GM19043 (cell line): ENCODE results near the gene TBK1.
"Not testable (repeated sequence)": the region's sequence is repeated elsewhere in the genome, so short reads cannot be mapped to it uniquely, and the experiment has no call there.

Experiments used
- ATAC-seq: cut with Tn5 transposase; IDR thresholded peaks from one replicate; pipeline ENCODE4 v1.9.1; 2021; ENCODE audit warnings: low read depth; ENCODE audit not compliant: unreplicated experiment

The TBK1 gene

GRCh38 chr12:64493513-64493912 lies 41.6 kb downstream of the TBK1 start:
- no peak for ATAC-seq

- ATAC-seq: no peak
Observed at GRCh38 chr12:64494998-64495729, 43.2 kb downstream of the TBK1 start.

DNA sequence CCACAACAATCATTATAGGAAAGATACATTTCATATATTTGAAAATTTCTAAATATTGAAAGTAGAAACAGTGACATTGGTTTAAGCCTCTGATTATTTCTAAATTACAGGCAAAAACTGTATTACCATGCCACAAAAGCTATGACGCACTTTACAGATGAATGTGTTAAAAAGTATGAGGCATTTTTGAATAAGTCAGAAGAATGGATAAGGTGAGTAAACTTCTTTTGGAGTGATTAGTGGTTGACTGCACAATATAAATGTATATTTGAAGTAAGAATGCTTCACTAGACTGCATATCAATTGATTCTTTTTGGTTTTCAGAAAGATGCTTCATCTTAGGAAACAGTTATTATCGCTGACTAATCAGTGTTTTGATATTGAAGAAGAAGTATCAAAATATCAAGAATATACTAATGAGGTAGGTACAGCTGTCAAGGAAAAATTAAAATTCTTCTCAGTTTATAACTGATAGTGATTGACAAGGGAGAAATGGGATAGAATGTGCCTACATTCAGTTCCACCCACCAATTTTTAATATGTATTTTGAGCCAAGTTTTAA lies 45.0 kb downstream of the TBK1 start:
- ATAC-seq: no peak

- no peak for ATAC-seq
Observed at GRCh38 chr12:64497484-64497883, 45.6 kb downstream of the TBK1 start.

GRCh38 chr12:64497903-64498302 lies 46.0 kb downstream of the TBK1 start:
- no peak for ATAC-seq

- ATAC-seq: no peak
Observed at GRCh38 chr12:64500394-64500793, 48.5 kb downstream of the TBK1 start.

GRCh38 chr12:64501486-64501885 lies 49.6 kb downstream of the TBK1 start:
- no peak for ATAC-seq

DNA sequence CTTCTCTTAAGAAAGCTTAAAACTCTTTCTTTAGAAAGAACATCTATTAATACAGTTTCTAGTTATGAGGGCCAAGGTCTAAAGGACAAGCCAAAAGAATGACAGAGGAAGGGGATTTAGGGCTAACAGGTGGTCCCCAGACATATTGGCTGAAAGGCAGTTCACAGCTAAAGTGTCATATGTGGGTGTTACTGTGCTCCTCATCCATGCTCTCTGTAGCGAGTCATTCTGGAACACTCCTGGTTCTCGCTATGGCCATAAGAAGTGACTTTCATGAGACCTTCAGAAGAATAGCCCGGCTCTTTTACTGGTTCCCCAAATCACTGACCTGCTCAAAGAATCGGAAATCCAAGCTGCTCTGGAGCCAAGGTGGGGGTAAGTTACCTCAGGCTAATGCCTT lies 55.0 kb downstream of the TBK1 start:
- ATAC-seq: no peak

DNA sequence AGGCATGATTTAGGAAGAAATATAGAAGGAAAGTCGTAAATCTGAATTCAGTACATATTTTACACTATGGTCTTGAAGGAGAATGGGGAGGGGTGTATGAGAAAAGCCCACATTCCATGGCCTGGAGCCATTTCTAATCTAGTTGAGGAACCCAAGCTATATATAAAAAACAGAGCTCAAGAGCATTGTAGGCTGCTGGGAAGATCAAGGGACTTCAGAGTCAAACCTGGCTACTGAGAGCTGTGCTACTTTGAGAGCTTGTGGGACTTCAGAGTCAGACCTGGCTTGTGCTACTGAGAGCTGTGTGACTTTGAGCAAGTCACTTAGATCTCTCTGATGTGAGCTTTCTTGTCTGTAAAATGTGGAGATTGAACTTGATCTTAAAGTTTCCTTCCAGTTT lies 58.7 kb downstream of the TBK1 start:
- ATAC-seq: no peak

- ATAC-seq: no peak
Observed at GRCh38 chr12:64518396-64518795, 66.5 kb downstream of the TBK1 start.

- ATAC-seq: no peak
Observed at GRCh38 chr12:64521833-64522232, 69.9 kb downstream of the TBK1 start.

DNA sequence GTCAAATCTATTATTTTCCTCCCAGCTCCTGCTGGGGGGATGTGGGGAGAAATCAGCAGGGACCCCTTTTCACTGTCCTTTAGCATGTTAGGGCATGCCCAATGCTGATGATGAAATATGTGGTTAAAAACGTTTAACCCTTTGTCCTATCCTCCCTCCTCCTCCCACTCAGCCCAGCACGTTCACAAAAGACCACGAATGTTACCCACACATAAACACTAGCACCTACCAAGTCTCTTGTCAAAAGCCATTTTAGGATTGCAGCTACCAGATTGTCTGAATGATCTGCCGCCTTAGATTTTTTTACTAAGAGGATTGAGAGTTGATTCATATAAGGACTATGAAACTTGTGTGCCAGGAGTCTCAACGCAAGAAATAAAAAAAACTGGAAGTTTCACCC lies 70.4 kb downstream of the TBK1 start:
- no peak for ATAC-seq

GRCh38 chr12:64522807-64523206 lies 70.9 kb downstream of the TBK1 start:
- no peak for ATAC-seq

- ATAC-seq: not testable (repeated sequence)
Observed at GRCh38 chr12:64523565-64524444, 71.9 kb downstream of the TBK1 start.

DNA sequence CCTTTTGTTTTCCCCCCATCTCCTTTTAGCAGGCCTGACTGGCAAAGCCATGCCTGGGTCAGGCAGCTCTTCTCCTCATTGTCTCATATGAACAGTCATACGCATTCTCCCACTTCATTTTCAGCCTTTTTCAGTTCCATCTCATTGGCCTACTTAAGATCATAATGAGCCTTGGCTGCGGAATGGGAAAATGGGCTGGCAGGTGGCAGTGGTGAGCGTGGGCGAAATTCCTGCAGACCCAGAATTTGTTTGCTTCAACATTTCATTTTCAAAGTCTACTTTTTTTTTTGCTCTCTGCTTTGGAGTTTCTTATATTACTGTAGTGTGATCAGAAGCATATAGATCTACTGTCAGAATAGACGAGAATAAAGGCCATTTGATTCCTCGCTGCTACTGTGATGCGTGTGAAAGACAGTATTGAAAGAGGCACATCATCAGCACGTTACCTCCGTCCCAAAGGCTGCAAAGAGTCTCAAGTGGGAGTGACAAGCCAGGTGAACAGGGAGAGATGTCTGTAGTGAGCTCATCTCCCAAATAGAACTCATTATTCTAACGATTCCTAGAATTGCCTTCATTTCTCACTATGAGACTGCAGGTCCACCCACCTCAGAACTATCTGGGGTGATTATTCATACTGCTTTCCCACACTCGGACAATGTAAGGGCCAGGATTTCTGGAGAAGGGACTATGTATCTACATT lies 73.7 kb downstream of the TBK1 start:
- no peak for ATAC-seq

DNA sequence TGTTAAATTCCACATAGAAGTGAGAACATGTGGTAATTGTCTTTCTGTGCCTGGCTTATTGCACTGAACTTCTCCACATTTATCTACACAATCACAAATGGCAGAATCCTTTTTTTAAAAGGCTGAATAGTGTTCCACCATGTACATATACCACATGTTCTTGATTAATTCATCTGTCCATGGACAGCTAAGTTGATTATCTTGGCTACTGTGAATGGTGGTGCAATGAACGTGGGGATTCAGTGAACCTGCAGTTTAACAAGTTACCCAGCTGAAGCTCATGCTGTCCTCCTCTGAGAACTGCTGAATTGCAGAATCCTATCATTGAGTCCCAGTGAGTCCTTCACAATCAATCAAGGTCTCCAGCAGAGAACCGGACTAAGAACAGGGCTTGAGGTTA lies 74.9 kb downstream of the TBK1 start:
- ATAC-seq: no peak

DNA sequence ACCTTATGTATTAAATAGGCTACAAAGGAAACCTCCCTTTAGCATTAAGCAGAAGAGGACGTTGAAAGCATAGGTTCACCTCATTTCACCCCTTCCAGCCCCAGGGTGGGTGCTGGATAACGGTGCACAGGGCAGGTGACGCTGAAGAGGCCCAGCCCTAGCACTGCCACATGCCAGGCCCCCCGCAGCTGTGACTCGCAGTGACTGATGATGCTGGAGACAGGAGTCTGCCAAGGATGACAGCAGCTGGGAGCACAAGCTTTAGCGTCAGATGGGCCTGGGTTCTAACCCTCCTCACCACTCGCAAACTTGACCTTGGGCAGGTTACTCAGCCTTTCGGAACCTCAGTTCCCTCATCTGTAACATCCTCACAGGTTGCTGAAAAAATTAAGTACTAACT lies 76.7 kb downstream of the TBK1 start:
- ATAC-seq: no peak

DNA sequence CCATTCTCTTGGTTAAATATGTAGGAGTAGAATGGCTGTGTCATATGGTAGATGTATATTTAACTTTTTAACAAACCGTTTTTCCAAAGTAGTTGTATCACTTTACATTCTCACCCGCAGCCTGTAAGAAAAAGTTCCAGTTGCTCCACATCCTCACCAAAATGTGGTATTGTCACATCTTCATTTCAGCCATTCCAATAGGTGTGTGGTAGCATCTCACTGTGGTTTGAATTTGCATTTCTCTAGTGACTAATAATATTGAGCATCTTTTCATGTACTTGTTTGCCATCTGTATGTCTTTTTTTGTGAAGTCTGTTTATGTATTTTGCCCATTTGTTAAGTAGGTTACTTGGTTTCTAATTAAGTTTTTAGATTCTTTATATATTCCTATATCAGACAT lies 78.6 kb downstream of the TBK1 start:
- ATAC-seq: no peak

- ATAC-seq: no peak
Observed at GRCh38 chr12:64531665-64532334, 79.9 kb downstream of the TBK1 start.

DNA sequence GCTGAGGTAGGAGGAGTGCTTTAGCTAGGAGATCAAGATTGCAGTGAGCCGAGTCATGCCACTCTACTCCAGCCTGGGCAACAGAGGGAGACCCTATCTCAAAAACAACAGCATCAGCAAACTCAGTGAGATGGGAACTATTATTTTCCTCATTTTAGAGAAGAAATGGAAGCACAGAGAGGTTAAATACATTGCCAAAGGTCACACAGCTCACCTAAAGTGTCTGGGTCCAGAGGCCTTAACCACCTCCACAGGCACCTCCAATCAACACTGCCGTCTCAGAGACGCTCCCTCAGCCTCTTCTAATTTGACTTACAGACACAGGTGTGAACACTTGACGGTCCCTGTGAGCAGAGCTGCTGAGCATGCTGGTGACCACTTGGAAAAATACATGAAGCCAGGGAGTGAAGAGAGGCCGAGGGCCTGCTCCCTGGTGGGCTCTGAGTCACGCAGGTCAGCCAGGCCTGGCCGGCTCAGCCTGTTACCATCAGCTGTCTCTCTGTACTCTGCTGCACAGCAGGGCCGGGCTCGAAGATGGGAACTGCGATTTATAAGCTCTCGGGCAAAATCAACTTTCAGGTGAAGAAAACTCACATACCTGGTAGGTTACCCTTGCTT lies 80.9 kb downstream of the TBK1 start:
- no peak for ATAC-seq
